Liver (tissue), 9 donors: ENCODE results near the gene MVB12B. TPM values are rescaled to one million over a fixed set of nuclear protein-coding genes. Genes with fewer than 3 reads are reported as not detected.

ENCODE experiments used
- DNase-seq: peaks from one replicate; pipeline ENCODE4 v3.0.0-alpha.2; 2017; ENCODE audit warnings: low spot score
- H3K27ac ChIP-seq, 2 donors: one replicate each; pipeline ENCODE4 v1.7.0; 2013; ENCODE audit warnings: inconsistent platforms in 2 of 2, low read length in 2 of 2, control low read depth in 1 of 2, low read depth in 1 of 2, mild to moderate bottlenecking in 1 of 2
- H3K27me3 ChIP-seq, 4 donors: one replicate each; pipeline versions ENCODE4 v1.6.1 to v1.7.0; 2013; ENCODE audit warnings: low read length in 3 of 4, inconsistent platforms in 1 of 4, mild to moderate bottlenecking in 1 of 4, moderate library complexity in 1 of 4; ENCODE audit not compliant: control insufficient read depth in 4 of 4, insufficient read depth in 4 of 4
- H3K36me3 ChIP-seq, 4 donors: one replicate each; pipeline versions ENCODE4 v1.6.1 to v1.7.0; 2013; ENCODE audit warnings: low read length in 3 of 4, mild to moderate bottlenecking in 3 of 4, low read depth in 1 of 4, moderate library complexity in 1 of 4; ENCODE audit not compliant: control insufficient read depth in 4 of 4, insufficient read depth in 3 of 4
- H3K4me1 ChIP-seq, 4 donors: one replicate each; pipeline versions ENCODE4 v1.6.1 to v1.7.0; 2013; ENCODE audit warnings: low read length in 3 of 4, mild to moderate bottlenecking in 3 of 4, moderate library complexity in 1 of 4; ENCODE audit not compliant: control insufficient read depth in 4 of 4, insufficient read depth in 4 of 4
- H3K4me3 ChIP-seq, 3 donors: one replicate each; pipeline versions ENCODE4 v1.6.1 to v1.7.0; 2013; ENCODE audit warnings: low read length in 3 of 3, control low read depth in 1 of 3, low read depth in 1 of 3, mild to moderate bottlenecking in 1 of 3
- H3K9ac ChIP-seq, 2 donors: one replicate each; pipeline ENCODE4 v1.7.0; 2013; ENCODE audit warnings: low read length in 2 of 2, mild to moderate bottlenecking in 2 of 2, moderate library complexity in 2 of 2, control low read depth in 1 of 2, low read depth in 1 of 2
- H3K9me3 ChIP-seq, 4 donors: one replicate each; pipeline versions ENCODE4 v1.6.1 to v1.7.0; 2013; ENCODE audit warnings: low read length in 3 of 4; ENCODE audit not compliant: control insufficient read depth in 4 of 4
- EGR1 ChIP-seq, 2 donors: IDR thresholded peaks; 2 replicates each; pipeline ENCODE4 v1.6.1; 2016 to 2018; ENCODE audit warnings: antibody characterized with exemption in 2 of 2, low read depth in 2 of 2
- FOXA1 ChIP-seq: IDR thresholded peaks from 2 replicates; pipeline ENCODE4 v1.6.1; 2016; ENCODE audit warnings: antibody characterized with exemption
- FOXA2 ChIP-seq: IDR thresholded peaks from 2 replicates; pipeline ENCODE4 v1.6.1; 2016; ENCODE audit warnings: antibody characterized with exemption
- HNF4A ChIP-seq, 2 donors: conservative IDR thresholded peaks; 2 replicates each; pipeline ENCODE4 v1.6.1; 2016; ENCODE audit warnings: antibody characterized with exemption in 2 of 2, mild to moderate bottlenecking in 2 of 2
- HNF4G ChIP-seq: IDR thresholded peaks from 2 replicates; pipeline ENCODE4 v1.6.1; 2016; ENCODE audit warnings: antibody characterized with exemption
- JUND ChIP-seq, 2 donors: IDR thresholded peaks; 2 replicates each; pipeline ENCODE4 v1.6.1; 2016; ENCODE audit warnings: antibody characterized with exemption in 2 of 2
- RXRA ChIP-seq, 2 donors: IDR thresholded peaks; 2 replicates each; pipeline ENCODE4 v1.6.1; 2017 to 2018; ENCODE audit warnings: antibody characterized with exemption in 2 of 2, mild to moderate bottlenecking in 1 of 2
- SP1 ChIP-seq: IDR thresholded peaks from 2 replicates; pipeline ENCODE4 v1.6.1; 2018; ENCODE audit warnings: antibody characterized with exemption, mild to moderate bottlenecking
- TAF1 ChIP-seq: conservative IDR thresholded peaks from 2 replicates; pipeline ENCODE4 v1.6.1; 2016; ENCODE audit warnings: antibody characterized with exemption, mild to moderate bottlenecking
- YY1 ChIP-seq: IDR thresholded peaks from 2 replicates; pipeline ENCODE4 v1.6.1; 2016; ENCODE audit warnings: antibody characterized with exemption, mild to moderate bottlenecking
- WGBS: extraction: QIAGEN DNeasy Blood & Tissue Kit; methylation state at CpG from one replicate; pipeline ENCODE4 v1.1.7; 2013; 5-methylcytosine and 5-hydroxymethylcytosine counted together
- polyA plus RNA-seq, 2 donors: library from polyadenylated mRNA; stranded (reverse) in 1 of 2; unstranded in 1 of 2; fragments of 200-250 nt in 1 of 2; fragments of >200 nt in 1 of 2; fragmentation: Nextera tagmentation in 1 of 2; extraction: Ambion mirVana in 1 of 2; gene quantifications; one replicate each; pipeline versions ENCODE4 v1.2.1 to v1.2.3, GENCODE V29; 2013 to 2015
- total RNA-seq, 2 donors: library from RNA; depleted of rRNA; stranded (reverse); fragments of >200 nt; gene quantifications; one replicate each; pipeline ENCODE4 v1.2.3, GENCODE V29; 2014
- TF ChIP-seq, protein P1 (sequence below): IDR thresholded peaks from 2 replicates; pipeline ENCODE4 v1.6.1; 2016; ENCODE audit warnings: antibody characterized with exemption
- TF ChIP-seq, protein P2 (sequence below): IDR thresholded peaks from 2 replicates; pipeline ENCODE4 v1.6.1; 2016; ENCODE audit warnings: antibody characterized with exemption
- TF ChIP-seq, protein P3 (sequence below): fragments of 150-350 bp; IDR thresholded peaks from 2 replicates; pipeline ENCODE4 v1.5.1; 2017; ENCODE audit warnings: improper control_type of control experiment, low read depth, low read length; ENCODE audit not compliant: missing input control
- TF ChIP-seq, protein P4 (sequence below): IDR thresholded peaks from 2 replicates; pipeline ENCODE4 v1.6.1; 2016; ENCODE audit warnings: antibody characterized with exemption
- donor health status: healthy.
- donor health status: healthy.
- donor health status: healthy.
- donor health status: healthy.
- donor health status: healthy.

The MVB12B gene
- total and polyA plus RNA-seq, 4 donors = 5.3 to 12.4 (median 8.4) TPM

DNA sequence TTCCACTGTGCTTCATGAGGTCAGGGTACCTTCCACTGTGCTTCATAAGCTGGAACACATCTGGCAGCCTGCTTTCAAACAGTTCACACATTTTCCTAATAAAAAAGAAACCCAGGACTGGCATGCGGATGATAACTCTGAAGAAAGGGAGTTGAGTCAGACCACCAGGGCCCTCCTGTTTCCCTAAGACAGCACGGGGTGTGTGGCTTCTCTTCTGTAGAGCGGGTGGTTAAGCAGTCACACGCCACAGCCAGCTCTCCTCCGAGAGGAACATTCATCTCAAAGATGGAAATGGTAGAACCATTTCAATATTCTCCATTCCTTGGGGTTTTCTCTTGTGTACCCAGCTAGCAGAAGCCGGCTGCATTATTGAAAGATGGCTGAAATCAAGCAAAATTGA, 159.0 kb downstream of the MVB12B start:
- H3K9me3 ChIP-seq = no peaks in the 10 kb centered on the region
- H3K4me3 ChIP-seq = no peak overlapping the region
- DNase-seq = no peak
- no peaks in the 10 kb centered on the region for H3K27me3 ChIP-seq
- WGBS = 95% methylated on average over 6 of the region's 6 CpGs
- H3K27ac ChIP-seq = no peak overlapping the region
- H3K36me3 ChIP-seq = peaks cover 0 to 17% (median 7%) of the 10 kb centered on the region in 4 donors
- no peaks in the 10 kb centered on the region for H3K4me1 ChIP-seq
- TF ChIP-seq, protein P1, sequence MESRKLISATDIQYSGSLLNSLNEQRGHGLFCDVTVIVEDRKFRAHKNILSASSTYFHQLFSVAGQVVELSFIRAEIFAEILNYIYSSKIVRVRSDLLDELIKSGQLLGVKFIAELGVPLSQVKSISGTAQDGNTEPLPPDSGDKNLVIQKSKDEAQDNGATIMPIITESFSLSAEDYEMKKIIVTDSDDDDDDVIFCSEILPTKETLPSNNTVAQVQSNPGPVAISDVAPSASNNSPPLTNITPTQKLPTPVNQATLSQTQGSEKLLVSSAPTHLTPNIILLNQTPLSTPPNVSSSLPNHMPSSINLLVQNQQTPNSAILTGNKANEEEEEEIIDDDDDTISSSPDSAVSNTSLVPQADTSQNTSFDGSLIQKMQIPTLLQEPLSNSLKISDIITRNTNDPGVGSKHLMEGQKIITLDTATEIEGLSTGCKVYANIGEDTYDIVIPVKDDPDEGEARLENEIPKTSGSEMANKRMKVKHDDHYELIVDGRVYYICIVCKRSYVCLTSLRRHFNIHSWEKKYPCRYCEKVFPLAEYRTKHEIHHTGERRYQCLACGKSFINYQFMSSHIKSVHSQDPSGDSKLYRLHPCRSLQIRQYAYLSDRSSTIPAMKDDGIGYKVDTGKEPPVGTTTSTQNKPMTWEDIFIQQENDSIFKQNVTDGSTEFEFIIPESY = no peak
- TF ChIP-seq, protein P2, sequence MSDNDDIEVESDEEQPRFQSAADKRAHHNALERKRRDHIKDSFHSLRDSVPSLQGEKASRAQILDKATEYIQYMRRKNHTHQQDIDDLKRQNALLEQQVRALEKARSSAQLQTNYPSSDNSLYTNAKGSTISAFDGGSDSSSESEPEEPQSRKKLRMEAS = no peak
- TF ChIP-seq RXRA (IDR thresholded peaks at IDR 0.05) (no peak), FOXA1 (no peak), JUND (IDR thresholded peaks at IDR 0.05) (no peak), SP1 (no peak), HNF4A (conservative IDR thresholded peaks at IDR 0.05) (no peak)
- TF ChIP-seq, protein P3, sequence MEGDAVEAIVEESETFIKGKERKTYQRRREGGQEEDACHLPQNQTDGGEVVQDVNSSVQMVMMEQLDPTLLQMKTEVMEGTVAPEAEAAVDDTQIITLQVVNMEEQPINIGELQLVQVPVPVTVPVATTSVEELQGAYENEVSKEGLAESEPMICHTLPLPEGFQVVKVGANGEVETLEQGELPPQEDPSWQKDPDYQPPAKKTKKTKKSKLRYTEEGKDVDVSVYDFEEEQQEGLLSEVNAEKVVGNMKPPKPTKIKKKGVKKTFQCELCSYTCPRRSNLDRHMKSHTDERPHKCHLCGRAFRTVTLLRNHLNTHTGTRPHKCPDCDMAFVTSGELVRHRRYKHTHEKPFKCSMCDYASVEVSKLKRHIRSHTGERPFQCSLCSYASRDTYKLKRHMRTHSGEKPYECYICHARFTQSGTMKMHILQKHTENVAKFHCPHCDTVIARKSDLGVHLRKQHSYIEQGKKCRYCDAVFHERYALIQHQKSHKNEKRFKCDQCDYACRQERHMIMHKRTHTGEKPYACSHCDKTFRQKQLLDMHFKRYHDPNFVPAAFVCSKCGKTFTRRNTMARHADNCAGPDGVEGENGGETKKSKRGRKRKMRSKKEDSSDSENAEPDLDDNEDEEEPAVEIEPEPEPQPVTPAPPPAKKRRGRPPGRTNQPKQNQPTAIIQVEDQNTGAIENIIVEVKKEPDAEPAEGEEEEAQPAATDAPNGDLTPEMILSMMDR = no peak
- no peak overlapping the region for H3K9ac ChIP-seq

DNA sequence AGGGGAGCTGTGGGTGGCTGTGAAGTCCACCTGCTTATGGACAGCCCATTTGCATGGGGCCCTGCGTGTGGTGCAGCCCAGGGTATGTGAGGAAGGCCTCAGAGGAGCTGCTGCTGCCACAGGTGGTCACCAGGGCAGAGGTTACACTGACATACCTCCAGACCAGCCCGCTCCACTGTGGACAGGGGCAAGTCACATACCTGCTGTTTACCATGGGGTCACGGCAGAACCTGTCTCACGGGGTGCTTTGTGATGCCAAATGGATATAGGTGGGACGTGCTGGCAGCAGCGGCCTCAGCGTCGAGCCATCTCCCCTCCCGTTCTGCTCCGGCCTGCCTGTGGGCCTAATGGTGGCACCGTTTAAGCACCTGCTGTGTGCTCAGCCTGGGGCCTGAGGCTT, 159.6 kb downstream of the MVB12B start:
- TF ChIP-seq, protein P1 = no peak
- TF ChIP-seq YY1 (no peak), RXRA (IDR thresholded peaks at IDR 0.05) (no peak), TAF1 (no peak), HNF4A (conservative IDR thresholded peaks at IDR 0.05) (no peak), EGR1 (IDR thresholded peaks at IDR 0.05; ENCODE audit: low read depth in 2 of 2) (no peak), JUND (IDR thresholded peaks at IDR 0.05) (no peak), HNF4G (no peak), SP1 (no peak), FOXA1 (no peak), FOXA2 (no peak)
- TF ChIP-seq, protein P4, sequence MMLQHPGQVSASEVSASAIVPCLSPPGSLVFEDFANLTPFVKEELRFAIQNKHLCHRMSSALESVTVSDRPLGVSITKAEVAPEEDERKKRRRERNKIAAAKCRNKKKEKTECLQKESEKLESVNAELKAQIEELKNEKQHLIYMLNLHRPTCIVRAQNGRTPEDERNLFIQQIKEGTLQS = no peak
- TF ChIP-seq, protein P2 = no peak
- Histone ChIP-seq H3K4me1 (no peaks in the 10 kb centered on the region), H3K36me3 (peaks cover 0 to 17% (median 7%) of the 10 kb centered on the region in 4 donors), H3K27ac (no peak overlapping the region), H3K9ac (no peak overlapping the region), H3K27me3 (no peaks in the 10 kb centered on the region), H3K9me3 (no peaks in the 10 kb centered on the region), H3K4me3 (no peak overlapping the region)
- no peak for DNase-seq
- 89% methylated on average over 11 of the region's 11 CpGs for WGBS
